ENCODE measurements around the gene TOMT.

DNA sequence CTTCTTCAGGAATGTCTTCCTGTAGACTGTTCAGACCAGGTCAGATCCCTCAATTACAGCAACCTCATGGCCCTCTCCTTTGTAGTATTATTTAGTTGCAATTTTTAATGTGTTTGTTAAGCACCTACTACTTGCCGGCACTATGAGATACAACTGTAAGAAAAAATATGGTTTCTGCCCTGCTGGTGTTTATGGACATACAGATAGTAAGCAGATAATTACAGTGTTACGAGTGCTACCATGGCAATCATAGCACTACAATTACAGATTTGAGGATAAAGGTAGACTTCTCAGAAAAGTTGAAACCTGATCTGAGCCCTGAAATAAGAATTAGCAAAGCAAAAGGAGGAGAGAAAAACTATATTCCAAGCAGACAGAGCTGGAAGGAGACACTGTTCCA lies 22.3 kb upstream of the TOMT start:
- TF ChIP-seq, protein P1, sequence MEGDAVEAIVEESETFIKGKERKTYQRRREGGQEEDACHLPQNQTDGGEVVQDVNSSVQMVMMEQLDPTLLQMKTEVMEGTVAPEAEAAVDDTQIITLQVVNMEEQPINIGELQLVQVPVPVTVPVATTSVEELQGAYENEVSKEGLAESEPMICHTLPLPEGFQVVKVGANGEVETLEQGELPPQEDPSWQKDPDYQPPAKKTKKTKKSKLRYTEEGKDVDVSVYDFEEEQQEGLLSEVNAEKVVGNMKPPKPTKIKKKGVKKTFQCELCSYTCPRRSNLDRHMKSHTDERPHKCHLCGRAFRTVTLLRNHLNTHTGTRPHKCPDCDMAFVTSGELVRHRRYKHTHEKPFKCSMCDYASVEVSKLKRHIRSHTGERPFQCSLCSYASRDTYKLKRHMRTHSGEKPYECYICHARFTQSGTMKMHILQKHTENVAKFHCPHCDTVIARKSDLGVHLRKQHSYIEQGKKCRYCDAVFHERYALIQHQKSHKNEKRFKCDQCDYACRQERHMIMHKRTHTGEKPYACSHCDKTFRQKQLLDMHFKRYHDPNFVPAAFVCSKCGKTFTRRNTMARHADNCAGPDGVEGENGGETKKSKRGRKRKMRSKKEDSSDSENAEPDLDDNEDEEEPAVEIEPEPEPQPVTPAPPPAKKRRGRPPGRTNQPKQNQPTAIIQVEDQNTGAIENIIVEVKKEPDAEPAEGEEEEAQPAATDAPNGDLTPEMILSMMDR (IDR thresholded peaks at IDR 0.05) = no peak
- TF ChIP-seq EZH2phosphoT487 (IDR thresholded peaks at IDR 0.05) = no peak

Measured in neural progenitor cell (in vitro differentiated cells).